Activated T-cell treated with anti-CD3 and anti-CD28 coated beads for 48 hours (primary cell): ENCODE data around the gene NPVF.

Experiments
- DNase-seq: peaks from one replicate; pipeline ENCODE4 v3.0.0-alpha.2; 2020; ENCODE audit warnings: low read depth

NPVF gene

DNA sequence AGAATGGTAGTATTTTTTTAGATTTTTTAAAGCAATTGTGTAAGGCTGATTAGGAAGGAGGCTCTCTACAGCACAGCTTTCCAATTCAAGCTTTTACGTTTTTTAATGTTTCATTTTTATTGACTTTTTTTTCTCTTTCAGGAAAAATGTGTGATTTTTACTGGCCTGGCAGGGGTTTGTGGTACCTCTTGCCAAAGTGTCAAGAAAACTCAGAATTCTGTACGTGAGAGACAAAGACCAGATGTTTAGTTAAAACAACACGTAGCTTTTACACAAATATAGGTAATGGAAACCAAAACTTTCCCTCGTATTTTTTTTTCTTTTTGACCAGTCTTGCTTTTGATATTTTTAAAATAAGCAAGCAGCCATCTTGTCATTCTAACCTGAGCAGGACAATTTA is 6.0 kb upstream of the NPVF start:
- DNase-seq = no peak

- no peak for DNase-seq
Observed at GRCh38 chr7:25223206-25223605, 5.1 kb downstream of the NPVF start.

DNA sequence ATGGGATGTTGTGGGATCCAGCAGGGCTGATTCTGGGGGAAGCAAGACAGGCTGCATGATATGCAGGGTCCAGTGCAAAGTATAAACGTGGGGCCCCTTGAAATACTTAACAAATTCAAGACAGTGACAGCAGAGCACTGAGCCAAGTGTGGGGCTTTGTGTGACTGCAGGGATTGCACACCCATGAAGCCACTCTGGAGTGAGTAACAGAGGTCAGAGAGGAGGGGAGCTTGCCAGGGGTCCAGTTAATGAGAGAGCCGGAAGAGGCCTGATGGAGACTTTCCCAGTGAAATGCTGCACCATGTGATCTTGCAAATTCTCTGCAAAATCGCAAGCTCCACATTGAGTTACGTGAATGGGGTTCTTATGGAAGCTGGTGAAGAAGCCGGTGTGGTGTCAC is 5.6 kb downstream of the NPVF start:
- no peak for DNase-seq

- DNase-seq = no peak
Observed at GRCh38 chr7:25221009-25221408, 7.3 kb downstream of the NPVF start.

DNA sequence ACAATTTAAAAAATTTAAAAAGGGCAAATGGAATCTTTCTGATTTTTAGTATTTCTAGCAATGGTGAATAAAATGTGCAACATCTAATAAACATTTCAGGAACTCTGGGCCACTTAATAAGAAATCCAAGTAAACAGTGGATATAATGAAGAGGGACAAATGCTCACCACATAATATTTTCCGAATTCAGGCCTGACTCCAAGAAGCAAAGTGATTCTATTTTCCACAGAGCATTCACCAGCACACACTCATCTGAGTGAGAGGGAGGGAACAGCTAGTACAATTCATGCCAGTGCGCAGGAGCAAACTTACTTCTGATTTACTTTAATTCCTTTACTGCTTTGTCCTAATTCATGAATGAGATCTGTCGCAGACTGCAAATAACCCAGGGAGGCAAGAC is 10.1 kb downstream of the NPVF start:
- no peak for DNase-seq

DNA sequence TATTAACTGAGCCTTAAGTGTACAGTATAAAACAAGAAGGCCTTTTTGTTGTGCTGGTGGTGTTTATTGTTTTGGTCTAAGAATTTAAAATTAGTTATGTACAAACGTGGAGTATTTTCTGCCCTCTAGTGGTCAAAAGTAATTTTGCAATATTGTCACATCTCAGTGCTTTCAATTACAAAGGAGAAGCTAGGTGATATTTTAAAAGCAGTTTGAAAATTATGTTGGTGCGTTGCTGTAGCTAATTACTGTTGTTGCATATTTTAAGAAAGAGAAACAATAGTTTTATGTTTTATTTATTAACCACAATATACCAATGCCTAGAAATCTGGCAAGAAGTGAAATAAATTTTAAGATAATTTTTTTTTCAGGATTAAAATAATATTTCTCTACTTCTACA is 11.4 kb downstream of the NPVF start:
- no peak for DNase-seq

GRCh38 chr7:25215694-25216335 is 12.5 kb downstream of the NPVF start:
- no peak for DNase-seq

- DNase-seq = no peak
Observed at GRCh38 chr7:25208525-25209221, 19.6 kb downstream of the NPVF start.

- no peak for DNase-seq
Observed at GRCh38 chr7:25207887-25208286, 20.4 kb downstream of the NPVF start.

GRCh38 chr7:25206765-25207164 is 21.5 kb downstream of the NPVF start:
- DNase-seq = no peak

DNA sequence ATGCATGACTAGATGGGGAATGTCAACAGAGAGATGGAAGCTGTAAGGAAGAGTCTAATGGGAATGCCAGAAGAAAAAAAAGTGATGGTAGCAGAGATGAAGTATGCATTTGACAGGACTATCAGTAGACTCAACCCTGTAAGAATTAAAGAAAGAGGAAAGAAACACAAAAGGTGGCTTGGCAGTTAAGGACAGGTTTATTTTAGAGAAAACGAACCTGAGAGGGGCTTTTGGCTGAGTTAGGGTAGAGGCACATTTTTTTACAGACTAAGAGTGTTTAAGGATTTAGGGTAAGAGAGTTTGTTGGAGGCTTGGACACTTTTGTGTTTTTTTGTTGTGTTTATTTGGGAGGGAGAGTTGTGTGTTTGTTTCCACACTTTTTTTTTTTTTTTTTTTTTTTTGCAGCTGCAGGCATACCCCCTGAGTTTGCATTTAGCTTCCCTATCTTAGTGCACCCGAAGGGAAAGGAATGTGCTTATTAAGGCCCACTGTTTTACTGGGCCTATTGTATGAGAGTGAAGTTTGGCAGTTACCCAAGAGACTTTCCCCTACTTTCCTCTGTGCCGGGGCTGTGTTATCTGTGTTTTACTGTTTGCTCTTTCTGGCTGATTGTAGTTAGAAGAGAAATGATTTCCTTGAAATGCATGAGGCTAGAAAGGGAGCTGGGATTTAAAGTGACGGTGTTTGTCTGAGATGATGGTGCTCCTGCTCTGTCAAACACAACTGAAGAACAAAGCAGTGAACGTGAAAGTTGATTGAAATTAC is 32.0 kb downstream of the NPVF start:
- DNase-seq = no peak

DNA sequence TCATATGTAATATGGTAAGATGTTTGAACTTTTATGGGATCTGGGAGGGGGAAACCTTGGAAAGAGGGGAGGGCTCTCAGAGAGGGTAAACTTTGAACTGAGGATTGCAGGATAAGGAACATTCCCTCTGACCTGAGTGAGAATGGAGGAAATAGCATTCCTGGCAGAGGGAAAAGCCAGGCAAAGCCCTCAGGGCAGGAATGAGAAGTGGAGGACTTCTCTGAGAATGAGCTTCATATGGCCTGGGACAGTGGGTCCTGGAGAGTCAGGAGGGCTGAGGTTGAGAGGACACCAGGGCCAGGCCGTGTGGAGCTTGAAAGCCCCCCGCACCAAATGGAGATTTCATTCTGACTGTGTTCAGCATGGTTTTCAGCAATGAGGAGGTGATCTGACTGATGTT is 34.2 kb downstream of the NPVF start:
- DNase-seq = no peak

- no peak for DNase-seq
Observed at GRCh38 chr7:25192043-25192442, 36.2 kb downstream of the NPVF start.

DNA sequence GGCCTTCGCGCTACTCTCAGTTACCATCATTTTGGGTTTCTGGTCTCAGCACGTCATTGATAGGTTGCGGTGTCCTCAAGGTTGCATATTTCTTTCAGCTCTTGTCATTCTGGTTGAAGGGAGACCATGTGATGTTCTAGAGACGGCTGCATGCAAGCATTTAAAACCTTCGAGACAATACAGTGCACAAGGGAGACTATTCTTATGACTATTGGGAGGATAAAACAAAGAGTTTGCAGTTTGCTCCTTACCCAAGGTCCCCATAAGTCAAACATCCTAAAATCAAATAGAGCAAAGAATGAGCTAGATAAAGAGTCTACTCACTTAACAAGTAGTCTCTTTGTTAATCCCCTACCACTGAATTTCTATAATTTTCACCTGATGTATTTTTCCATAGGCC is 39.1 kb downstream of the NPVF start:
- no peak for DNase-seq

DNA sequence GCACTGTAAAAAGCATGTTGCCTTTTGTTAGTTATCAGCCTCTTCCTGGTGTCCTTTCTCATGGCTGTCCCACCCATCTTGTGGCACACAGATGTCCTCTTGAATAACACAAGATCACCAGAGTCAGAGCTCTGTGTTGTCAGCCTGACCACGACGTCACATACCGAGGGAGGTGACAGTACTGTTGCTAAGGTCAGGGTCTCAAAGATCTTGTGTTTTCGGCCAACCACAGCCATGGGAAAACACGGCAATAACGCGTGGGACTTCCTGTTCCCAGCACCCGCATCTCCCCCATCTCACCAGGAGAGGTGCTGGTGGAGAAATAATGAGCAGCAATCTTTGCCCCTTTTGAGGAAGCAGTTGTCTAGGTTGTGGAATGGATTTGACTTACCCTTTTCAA is 40.4 kb downstream of the NPVF start:
- DNase-seq = no peak

DNA sequence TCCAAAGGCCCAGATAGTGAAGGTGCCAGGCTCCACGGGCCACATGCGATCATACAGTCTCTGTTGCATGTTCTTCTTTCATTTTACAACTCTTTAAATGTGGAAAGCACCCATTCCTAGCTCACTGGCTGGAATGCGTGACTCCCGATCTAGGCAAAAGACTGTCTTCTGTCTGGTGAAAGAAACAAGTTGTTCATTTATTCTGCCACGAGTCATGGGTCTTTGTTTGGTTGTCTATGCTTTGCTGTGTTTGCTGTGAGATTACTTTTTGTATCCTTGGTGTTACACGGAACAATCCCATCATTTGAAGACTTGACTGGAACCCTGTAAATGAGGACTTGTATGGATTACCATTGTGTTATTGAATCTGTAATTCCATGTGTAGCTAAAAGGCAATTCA is 41.9 kb downstream of the NPVF start:
- DNase-seq = no peak

- no peak for DNase-seq
Observed at GRCh38 chr7:25181532-25181931, 46.8 kb downstream of the NPVF start.

GRCh38 chr7:25180946-25181345 is 47.3 kb downstream of the NPVF start:
- DNase-seq = no peak

DNA sequence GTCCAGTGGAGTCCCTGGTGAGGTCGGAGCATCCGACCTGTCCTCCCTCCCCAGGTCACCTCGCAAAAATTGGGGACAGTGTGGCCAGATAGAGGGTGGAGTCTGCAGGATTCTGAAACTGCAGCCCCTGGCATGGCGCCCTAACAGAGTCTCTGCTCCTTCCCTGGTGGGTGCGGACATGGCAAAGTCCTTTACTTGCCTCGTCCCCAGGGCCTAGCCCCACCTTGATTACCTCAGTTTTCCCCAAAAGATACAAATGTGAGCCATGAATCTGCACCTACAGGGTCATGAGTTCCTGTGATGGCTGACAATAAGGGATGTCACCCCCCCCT is 47.7 kb downstream of the NPVF start:
- no peak for DNase-seq

DNA sequence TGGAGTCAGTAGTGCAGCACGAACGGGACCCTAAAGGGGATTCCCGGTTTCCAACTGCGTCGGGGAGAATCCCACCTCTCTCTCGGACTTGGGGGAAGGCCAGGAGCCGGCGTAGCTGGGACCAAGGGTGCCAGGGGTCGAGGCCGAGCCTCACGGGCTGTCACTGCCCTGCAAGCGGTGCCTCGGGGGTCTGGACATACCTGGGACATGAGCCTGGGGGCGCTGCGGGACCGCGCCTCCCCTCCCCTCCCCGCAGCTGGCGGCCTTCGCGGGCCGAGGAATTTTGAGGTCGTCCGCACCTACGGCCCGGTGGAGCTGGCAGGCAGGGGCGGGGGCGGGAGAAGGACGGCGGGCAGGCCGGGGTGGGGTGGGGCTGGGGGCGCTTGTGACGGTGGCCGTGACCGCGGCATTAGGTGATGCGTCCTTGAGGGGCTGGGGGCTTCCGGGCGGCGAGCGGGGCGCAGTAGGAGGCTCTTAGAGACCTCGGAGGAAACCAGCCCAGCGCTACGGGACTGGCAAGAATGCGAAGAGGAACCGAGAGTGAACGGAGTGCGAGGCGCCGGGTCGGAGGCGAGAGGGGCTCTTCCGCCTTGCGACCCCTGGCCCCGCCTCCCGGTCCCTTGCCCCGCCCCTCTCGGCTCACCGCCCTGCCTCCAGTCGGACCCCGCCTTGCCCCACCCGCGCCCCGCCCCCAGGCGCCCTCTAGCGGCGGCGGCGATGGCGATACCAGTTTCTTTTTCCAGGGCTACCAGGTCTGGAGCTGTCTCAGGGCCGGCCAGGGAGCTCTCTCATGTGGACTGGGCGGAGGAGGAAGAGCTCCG is 48.3 kb downstream of the NPVF start:
- DNase-seq = peak; percentile 96

- DNase-seq = no peak
Observed at GRCh38 chr7:25179325-25179724, 49.0 kb downstream of the NPVF start.
